HG03060 (cell line): ENCODE results near the gene HYAL3.
"Not testable (repeated sequence)": the region's sequence is repeated elsewhere in the genome, so short reads cannot be mapped to it uniquely, and the experiment has no call there.

Experiments
- ATAC-seq: cut with Tn5 transposase; IDR thresholded peaks from one replicate; pipeline ENCODE4 v1.9.1; 2021; ENCODE audit warnings: low read depth, moderate number of reproducible peaks; ENCODE audit not compliant: unreplicated experiment

Gene HYAL3

GRCh38 chr3:50260942-50261441, 38.2 kb downstream of the HYAL3 start:
- ATAC-seq = no peak

- ATAC-seq = no peak
Measured at GRCh38 chr3:50260027-50260941, 38.9 kb downstream of the HYAL3 start.

GRCh38 chr3:50259432-50260026, 39.7 kb downstream of the HYAL3 start:
- ATAC-seq = no peak

GRCh38 chr3:50258979-50259378, 40.2 kb downstream of the HYAL3 start:
- no peak for ATAC-seq

- no peak for ATAC-seq
Measured at GRCh38 chr3:50258029-50258680, 41.0 kb downstream of the HYAL3 start.

- ATAC-seq = no peak
Measured at GRCh38 chr3:50256978-50257890, 42.0 kb downstream of the HYAL3 start.

- ATAC-seq = no peak
Measured at GRCh38 chr3:50255251-50255615, 44.0 kb downstream of the HYAL3 start.

GRCh38 chr3:50254577-50255250, 44.5 kb downstream of the HYAL3 start:
- no peak for ATAC-seq

- ATAC-seq = no peak
Measured at GRCh38 chr3:50251220-50251619, 48.0 kb downstream of the HYAL3 start.

GRCh38 chr3:50250514-50250913, 48.7 kb downstream of the HYAL3 start:
- no peak for ATAC-seq

- ATAC-seq = no peak
Measured at GRCh38 chr3:50249457-50249856, 49.7 kb downstream of the HYAL3 start.

GRCh38 chr3:50248387-50248786, 50.8 kb downstream of the HYAL3 start:
- no peak for ATAC-seq

- ATAC-seq = no peak
Measured at GRCh38 chr3:50246517-50246954, 52.7 kb downstream of the HYAL3 start.

GRCh38 chr3:50245831-50246516, 53.2 kb downstream of the HYAL3 start:
- no peak for ATAC-seq

- ATAC-seq = no peak
Measured at GRCh38 chr3:50245251-50245745, 53.9 kb downstream of the HYAL3 start.

- not testable (repeated sequence) for ATAC-seq
Measured at GRCh38 chr3:50244813-50245212, 54.4 kb downstream of the HYAL3 start.

- ATAC-seq = no peak
Measured at GRCh38 chr3:50243543-50243895, 55.7 kb downstream of the HYAL3 start.

GRCh38 chr3:50242851-50243542, 56.2 kb downstream of the HYAL3 start:
- ATAC-seq = no peak
